Astrocyte (in vitro differentiated cells and primary cell): Measurements from ENCODE around the gene PKP3.

ENCODE experiments used
- CTCF ChIP-seq: IDR thresholded peaks from 2 replicates; pipeline ENCODE4 v1.5.1; 2011; ENCODE audit warnings: low read depth, mild to moderate bottlenecking, inconsistent platforms, low read length, moderate library complexity; ENCODE audit not compliant: insufficient read depth
- EZH2 ChIP-seq: IDR thresholded peaks from 2 replicates; pipeline ENCODE4 v1.6.1; 2012; ENCODE audit warnings: mild to moderate bottlenecking, low read length, inconsistent platforms; ENCODE audit not compliant: insufficient read depth

- TF ChIP-seq CTCF, result no peak
- no peak for TF ChIP-seq EZH2
Observed at GRCh38 chr11:450809-451451, 56.9 kb downstream of the PKP3 start.
